Measurements from ENCODE around the gene MOGAT3. TPM values are rescaled to one million over a fixed set of nuclear protein-coding genes. Genes with fewer than 3 reads are reported as not detected.

The MOGAT3 gene
- total RNA-seq, 2 experiments from 2014 or later, result not detected

- H3K27ac Mint-ChIP-seq, result no peak overlapping the region
- H3K27me3 Mint-ChIP-seq, result no peaks in the 10 kb centered on the region
- CTCF ChIA-PET, result interaction anchor here (0.6 to 3.2 kb wide), 3 partner anchors 12 to 19 kb away, joined by 3 to 13 read pairs (median 7); partner anchors contain the start of genes CLDN15 and FIS1
- H3K4me3 Mint-ChIP-seq, result no peak overlapping the region
- H3K4me1 Mint-ChIP-seq, result peaks cover 8% of the 10 kb centered on the region
- no peaks in the 10 kb centered on the region for H3K9me3 Mint-ChIP-seq
- peaks cover 23% of the 10 kb centered on the region for H3K36me3 Mint-ChIP-seq (ENCODE audit: low read depth)
- DNase-seq, result no peak
- POLR2A ChIA-PET, result no interaction called here
Observed at GRCh38 chr7:101225650-101226049, 24.8 kb upstream of the MOGAT3 start.

GRCh38 chr7:101223528-101223927 lies 22.7 kb upstream of the MOGAT3 start:
- H3K27me3 Mint-ChIP-seq, result no peaks in the 10 kb centered on the region
- ChIA-PET POLR2A (no interaction called here), CTCF (interaction anchor here (1.3 kb wide), 1 partner anchor 20 kb away, joined by 7 read pairs; no protein-coding TSS in a partner anchor)
- H3K36me3 Mint-ChIP-seq (ENCODE audit: low read depth), result peaks cover 25% of the 10 kb centered on the region
- H3K4me1 Mint-ChIP-seq, result peaks cover 20% of the 10 kb centered on the region
- no peak for DNase-seq
- no peak overlapping the region for H3K4me3 Mint-ChIP-seq
- H3K27ac Mint-ChIP-seq, result no peak overlapping the region
- H3K9me3 Mint-ChIP-seq, result no peaks in the 10 kb centered on the region

GRCh38 chr7:101222275-101222830 lies 21.5 kb upstream of the MOGAT3 start:
- POLR2A ChIA-PET, result no interaction called here
- H3K9me3 Mint-ChIP-seq, result no peaks in the 10 kb centered on the region
- CTCF ChIA-PET, result interaction anchor here (0.6 to 2.1 kb wide), 4 partner anchors 15 to 78 kb away, joined by 3 to 7 read pairs (median 4); partner anchors contain the start of gene CLDN15
- DNase-seq, result no peak
- peak overlapping the region; percentile 55 for H3K27ac Mint-ChIP-seq
- peaks cover 23% of the 10 kb centered on the region for H3K4me1 Mint-ChIP-seq
- H3K36me3 Mint-ChIP-seq (ENCODE audit: low read depth), result peaks cover 24% of the 10 kb centered on the region
- H3K27me3 Mint-ChIP-seq, result no peaks in the 10 kb centered on the region
- H3K4me3 Mint-ChIP-seq, result no peak overlapping the region

GRCh38 chr7:101220295-101220694 lies 19.5 kb upstream of the MOGAT3 start:
- ChIA-PET POLR2A (no interaction called here), CTCF (interaction anchor here (0.8 to 6.1 kb wide), 5 partner anchors 15 to 76 kb away, joined by 3 to 58 read pairs (median 6); partner anchors contain the start of genes CLDN15 and FIS1)
- Mint-ChIP-seq H3K36me3 (ENCODE audit: low read depth) (peaks cover 25% of the 10 kb centered on the region), H3K9me3 (no peaks in the 10 kb centered on the region), H3K4me3 (no peak overlapping the region), H3K4me1 (peaks cover 36% of the 10 kb centered on the region), H3K27me3 (no peaks in the 10 kb centered on the region), H3K27ac (no peak overlapping the region)
- no peak for DNase-seq

- Mint-ChIP-seq H3K36me3 (ENCODE audit: low read depth) (peaks cover 13% of the 10 kb centered on the region), H3K4me3 (peak overlapping the region; percentile 95), H3K27ac (peak overlapping the region; percentile 82), H3K9me3 (no peaks in the 10 kb centered on the region), H3K4me1 (peaks cover 36% of the 10 kb centered on the region), H3K27me3 (no peaks in the 10 kb centered on the region)
- no peak for DNase-seq
- POLR2A ChIA-PET, result interaction anchor here (0.6 to 1.3 kb wide), 4 partner anchors 26 to 344 kb away, joined by 3 to 11 read pairs (median 4); partner anchors contain the start of gene SRRT
- CTCF ChIA-PET, result interaction anchor here (0.7 to 6.1 kb wide), 18 partner anchors 11 to 261 kb away, joined by 3 to 58 read pairs (median 4); partner anchors contain the start of genes FIS1 and SERPINE1
Observed at GRCh38 chr7:101218236-101219125, 17.6 kb upstream of the MOGAT3 start.

GRCh38 chr7:101217388-101218235 lies 16.8 kb upstream of the MOGAT3 start, which contains the start of the genes PLOD3 and ZNHIT1:
Gene PLOD3, minus strand, starts transcription at chr7:101217581. Its CDS starts 307 bp downstream, at chr7:101217274.
Gene ZNHIT1, plus strand, starts transcription at chr7:101218165. Its CDS starts 31 bp downstream, at chr7:101218196.
- peaks cover 11% of the 10 kb centered on the region for H3K36me3 Mint-ChIP-seq (ENCODE audit: low read depth)
- no peaks in the 10 kb centered on the region for H3K9me3 Mint-ChIP-seq
- H3K4me3 Mint-ChIP-seq, result peak within 1 kb of the TSS; percentile 95
- ChIA-PET POLR2A (interaction anchor here (0.6 to 1.3 kb wide), 4 partner anchors 27 to 343 kb away, joined by 3 to 11 read pairs (median 4); partner anchors contain the start of gene SRRT), CTCF (interaction anchor here (0.5 to 6.1 kb wide), 19 partner anchors 11 to 1182 kb away, joined by 3 to 58 read pairs (median 4); partner anchors contain the start of genes FIS1 and SERPINE1)
- DNase-seq, result peak; percentile 98
- H3K4me1 Mint-ChIP-seq, result peaks cover 36% of the 10 kb centered on the region
- no peaks in the 10 kb centered on the region for H3K27me3 Mint-ChIP-seq
- peak within 1 kb of the TSS; percentile 82 for H3K27ac Mint-ChIP-seq

- Mint-ChIP-seq H3K4me1 (peaks cover 32% of the 10 kb centered on the region), H3K9me3 (no peaks in the 10 kb centered on the region), H3K36me3 (ENCODE audit: low read depth) (peaks cover 8% of the 10 kb centered on the region), H3K27me3 (no peaks in the 10 kb centered on the region), H3K27ac (peak overlapping the region; percentile 82), H3K4me3 (peak overlapping the region; percentile 95)
- CTCF ChIA-PET, result interaction anchor here (0.9 to 6.1 kb wide), 15 partner anchors 10 to 259 kb away, joined by 3 to 58 read pairs (median 4); partner anchors contain the start of genes FIS1 and SERPINE1
- no peak for DNase-seq
- POLR2A ChIA-PET, result no interaction called here
Observed at GRCh38 chr7:101216860-101217387, 16.1 kb upstream of the MOGAT3 start.

- H3K36me3 Mint-ChIP-seq (ENCODE audit: low read depth), result peaks cover 8% of the 10 kb centered on the region
- ChIA-PET CTCF (interaction anchor here (0.6 to 6.1 kb wide), 7 partner anchors 10 to 285 kb away, joined by 3 to 58 read pairs (median 4); partner anchors contain the start of genes FIS1 and SERPINE1), POLR2A (no interaction called here)
- H3K9me3 Mint-ChIP-seq, result no peaks in the 10 kb centered on the region
- DNase-seq, result no peak
- H3K27me3 Mint-ChIP-seq, result no peaks in the 10 kb centered on the region
- H3K4me3 Mint-ChIP-seq, result peak overlapping the region; percentile 95
- H3K4me1 Mint-ChIP-seq, result peaks cover 30% of the 10 kb centered on the region
- H3K27ac Mint-ChIP-seq, result peak overlapping the region; percentile 82
Observed at GRCh38 chr7:101216001-101216859, 15.4 kb upstream of the MOGAT3 start.

GRCh38 chr7:101212014-101212413 lies 11.2 kb upstream of the MOGAT3 start:
- CTCF ChIA-PET, result no interaction called here

GRCh38 chr7:101211501-101211900 lies 10.7 kb upstream of the MOGAT3 start:
- Mint-ChIP-seq H3K4me3 (no peak overlapping the region), H3K9me3 (no peaks in the 10 kb centered on the region), H3K27ac (no peak overlapping the region), H3K27me3 (no peaks in the 10 kb centered on the region), H3K36me3 (ENCODE audit: low read depth) (peaks cover 12% of the 10 kb centered on the region), H3K4me1 (peaks cover 10% of the 10 kb centered on the region)
- POLR2A ChIA-PET, result no interaction called here
- DNase-seq, result no peak
- CTCF ChIA-PET, result no interaction called here

More at GRCh38 chr7:101212014-101212413, 11.2 kb upstream of the MOGAT3 start:
- peaks cover 13% of the 10 kb centered on the region for H3K4me1 Mint-ChIP-seq
- peaks cover 14% of the 10 kb centered on the region for H3K36me3 Mint-ChIP-seq (ENCODE audit: low read depth)
- no peaks in the 10 kb centered on the region for H3K9me3 Mint-ChIP-seq
- H3K27me3 Mint-ChIP-seq, result no peaks in the 10 kb centered on the region
- no peak overlapping the region for H3K4me3 Mint-ChIP-seq
- DNase-seq, result no peak
- no peak overlapping the region for H3K27ac Mint-ChIP-seq
- POLR2A ChIA-PET, result no interaction called here

GRCh38 chr7:101210143-101210542 lies 9.3 kb upstream of the MOGAT3 start:
- no peak for DNase-seq
- Mint-ChIP-seq H3K27me3 (no peaks in the 10 kb centered on the region), H3K9me3 (no peaks in the 10 kb centered on the region), H3K4me3 (no peak overlapping the region), H3K36me3 (ENCODE audit: low read depth) (peaks cover 10% of the 10 kb centered on the region), H3K27ac (no peak overlapping the region), H3K4me1 (no peaks in the 10 kb centered on the region)
- ChIA-PET POLR2A (no interaction called here), CTCF (no interaction called here)

All from activated CD4-positive, alpha-beta T cell treated with anti-CD3 and anti-CD28 coated beads, Interleukin-2, amount 10 ng/mL, durations not matched to agents 7 days and 5 days (primary cell).